Immature natural killer cell (primary cell): ENCODE data around the gene BICD2. TPM values are rescaled to one million over a fixed set of nuclear protein-coding genes. Genes with fewer than 3 reads are reported as not detected.

ENCODE experiments used
- DNase-seq, 3 donors: peaks; one replicate each; pipeline ENCODE4 v3.0.0; 2022; ENCODE audit warnings: mixed read lengths in 1 of 3
- H3K27ac Mint-ChIP-seq, 6 donors: one replicate each; pipeline ENCODE4 v1.8.0; 2020; ENCODE audit warnings: mixed read lengths in 6 of 6, mild to moderate bottlenecking in 5 of 6, inconsistent platforms in 4 of 6, moderate library complexity in 3 of 6
- H3K27me3 Mint-ChIP-seq, 3 donors: one replicate each; pipeline ENCODE4 v1.8.0; 2020 to 2021; ENCODE audit warnings: low read depth in 3 of 3, mild to moderate bottlenecking in 3 of 3, mixed read lengths in 3 of 3, moderate library complexity in 3 of 3, inconsistent platforms in 1 of 3
- H3K36me3 Mint-ChIP-seq, 3 donors: one replicate each; pipeline ENCODE4 v1.8.0; 2020; ENCODE audit warnings: mixed read lengths in 3 of 3, inconsistent platforms in 2 of 3, mild to moderate bottlenecking in 2 of 3
- H3K4me1 Mint-ChIP-seq, 2 donors: one replicate each; pipeline ENCODE4 v1.8.0; 2020; ENCODE audit warnings: inconsistent platforms in 2 of 2, mild to moderate bottlenecking in 2 of 2, mixed read lengths in 2 of 2, moderate library complexity in 1 of 2
- H3K4me3 Mint-ChIP-seq, 5 donors: one replicate each; pipeline ENCODE4 v1.8.0; 2020; ENCODE audit warnings: mild to moderate bottlenecking in 5 of 5, mixed read lengths in 5 of 5, inconsistent platforms in 3 of 5, moderate library complexity in 3 of 5
- H3K9me3 Mint-ChIP-seq, 6 donors: one replicate each; pipeline ENCODE4 v1.8.0; 2020; ENCODE audit warnings: mild to moderate bottlenecking in 6 of 6, mixed read lengths in 6 of 6, inconsistent platforms in 4 of 6, moderate library complexity in 3 of 6
- polyA plus RNA-seq, 3 donors: library from polyadenylated mRNA; unstranded; fragments of 300-500 nt; fragmentation: Illumina TruSeq; gene quantifications; one replicate each; pipeline ENCODE4 v1.2.3, GENCODE V29; 2021

The BICD2 gene
- polyA plus RNA-seq, 3 donors from 2014 or later = 5.8 to 26.8 (median 8.0) TPM

DNA sequence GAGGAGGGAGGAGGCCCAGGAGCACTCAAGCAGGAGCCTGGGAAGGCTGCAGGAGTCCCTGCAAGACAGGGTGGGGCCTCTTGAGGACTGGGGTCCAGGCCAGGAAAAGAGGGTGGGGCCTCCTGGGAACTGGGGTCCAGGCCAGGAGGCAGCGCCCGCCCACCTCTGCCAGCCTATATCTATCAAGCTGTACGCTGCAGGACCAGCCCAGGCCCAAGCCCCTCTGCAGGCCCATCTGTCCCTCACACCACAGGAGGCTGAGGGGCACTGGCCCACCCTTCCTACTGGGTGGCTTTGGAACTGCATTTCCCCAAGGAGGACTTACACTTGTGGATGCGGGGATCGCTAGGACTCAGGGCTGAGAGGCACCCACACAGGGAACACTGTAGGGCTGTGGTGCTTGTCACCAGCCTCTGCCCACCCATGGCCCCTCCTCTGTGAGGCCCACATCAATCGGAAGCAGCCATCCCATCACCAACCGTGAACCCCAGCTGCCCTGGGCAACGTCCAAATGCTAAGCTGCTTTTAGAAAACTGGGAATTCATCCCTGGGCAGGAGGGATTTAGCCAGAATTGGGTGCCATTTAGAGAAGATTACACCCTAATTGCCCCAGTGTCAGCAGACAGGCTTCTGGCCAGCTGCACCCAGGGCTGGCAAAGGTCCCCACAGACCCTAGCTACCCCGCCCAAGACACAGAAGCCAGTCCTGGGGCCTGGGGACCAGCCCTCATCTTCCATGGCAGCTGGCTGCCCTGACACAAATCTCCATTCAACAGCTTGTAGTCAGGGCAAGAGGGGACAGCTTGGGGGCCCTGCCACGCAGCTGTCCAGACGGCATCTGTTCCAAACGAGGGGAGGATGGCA lies 15.3 kb downstream of the BICD2 start:
- Mint-ChIP-seq H3K9me3 (no peaks in the 10 kb centered on the region), H3K27me3 (peaks cover 0 to 2% (median 0%) of the 10 kb centered on the region in 3 donors), H3K27ac (peak overlapping the region in 2 of 6 donors; percentile 7 to 50), H3K4me3 (no peak overlapping the region), H3K36me3 (peaks cover 0 to 4% (median 0%) of the 10 kb centered on the region in 3 donors), H3K4me1 (peaks cover 72 to 85% of the 10 kb centered on the region in 2 donors)
- no peak for DNase-seq

DNA sequence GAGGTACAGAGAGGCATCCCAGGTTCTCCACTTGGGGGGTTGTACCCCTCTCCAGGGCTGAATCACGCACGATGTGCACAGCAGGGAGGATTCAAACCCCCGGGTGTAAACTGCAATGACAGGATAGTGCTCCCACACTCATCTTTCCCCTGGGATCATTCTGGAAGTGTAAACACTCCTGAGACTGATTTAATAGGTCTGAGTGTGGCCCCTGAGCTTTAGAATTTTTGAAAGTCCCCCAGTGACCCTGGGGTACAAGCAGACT lies 16.5 kb downstream of the BICD2 start:
- no peak for DNase-seq
- Mint-ChIP-seq H3K9me3 (no peaks in the 10 kb centered on the region), H3K4me1 (peaks cover 75 to 91% of the 10 kb centered on the region in 2 donors), H3K4me3 (no peak overlapping the region), H3K27me3 (peaks cover 0 to 2% (median 0%) of the 10 kb centered on the region in 3 donors), H3K27ac (peak overlapping the region in 2 of 6 donors; percentile 40 to 50), H3K36me3 (peaks cover 0 to 4% (median 0%) of the 10 kb centered on the region in 3 donors)

DNA sequence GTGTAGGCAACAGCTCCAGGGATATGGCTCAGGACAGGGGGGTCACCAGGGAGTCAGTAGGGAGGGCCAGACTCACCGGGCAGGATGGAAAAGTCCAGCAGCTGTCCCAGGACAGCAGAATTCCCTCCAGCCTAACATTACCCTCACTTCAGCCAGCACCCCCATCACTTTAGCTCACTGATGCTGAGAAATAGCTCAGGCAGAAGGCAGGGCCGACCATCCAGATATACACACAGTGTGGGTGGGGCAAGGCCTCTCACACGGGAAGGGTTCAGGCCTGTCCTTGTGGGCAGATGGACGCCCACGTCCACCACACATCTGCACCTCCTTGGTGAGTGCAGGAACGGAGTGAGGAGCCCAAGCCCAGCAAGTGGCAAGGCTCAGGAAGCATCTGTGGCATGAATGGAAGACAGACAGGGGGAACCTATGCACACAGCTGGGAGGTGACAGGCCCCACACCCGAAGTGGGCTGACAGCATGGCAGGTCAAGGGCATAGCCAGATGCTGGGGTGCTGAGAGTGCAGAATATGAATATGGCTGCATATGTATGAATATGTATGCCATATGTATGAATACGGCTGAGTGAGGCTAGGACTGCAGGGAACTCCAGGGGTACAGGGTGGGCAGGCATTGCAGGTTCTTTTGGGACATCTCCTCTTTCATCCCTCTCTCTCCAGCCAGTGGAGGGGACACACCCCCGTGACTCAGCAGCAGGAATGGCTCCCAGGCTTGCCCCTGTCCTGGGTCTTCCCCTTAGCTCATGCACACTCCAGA lies 17.0 kb downstream of the BICD2 start:
- Mint-ChIP-seq H3K4me3 (peak overlapping the region in 1 of 5 donors; percentile 23), H3K36me3 (no peaks in the 10 kb centered on the region), H3K27me3 (peaks cover 0 to 2% (median 0%) of the 10 kb centered on the region in 3 donors), H3K4me1 (peaks cover 75 to 89% of the 10 kb centered on the region in 2 donors), H3K27ac (peak overlapping the region in 2 of 6 donors; percentile 43 to 50), H3K9me3 (no peaks in the 10 kb centered on the region)
- DNase-seq = no peak

DNA sequence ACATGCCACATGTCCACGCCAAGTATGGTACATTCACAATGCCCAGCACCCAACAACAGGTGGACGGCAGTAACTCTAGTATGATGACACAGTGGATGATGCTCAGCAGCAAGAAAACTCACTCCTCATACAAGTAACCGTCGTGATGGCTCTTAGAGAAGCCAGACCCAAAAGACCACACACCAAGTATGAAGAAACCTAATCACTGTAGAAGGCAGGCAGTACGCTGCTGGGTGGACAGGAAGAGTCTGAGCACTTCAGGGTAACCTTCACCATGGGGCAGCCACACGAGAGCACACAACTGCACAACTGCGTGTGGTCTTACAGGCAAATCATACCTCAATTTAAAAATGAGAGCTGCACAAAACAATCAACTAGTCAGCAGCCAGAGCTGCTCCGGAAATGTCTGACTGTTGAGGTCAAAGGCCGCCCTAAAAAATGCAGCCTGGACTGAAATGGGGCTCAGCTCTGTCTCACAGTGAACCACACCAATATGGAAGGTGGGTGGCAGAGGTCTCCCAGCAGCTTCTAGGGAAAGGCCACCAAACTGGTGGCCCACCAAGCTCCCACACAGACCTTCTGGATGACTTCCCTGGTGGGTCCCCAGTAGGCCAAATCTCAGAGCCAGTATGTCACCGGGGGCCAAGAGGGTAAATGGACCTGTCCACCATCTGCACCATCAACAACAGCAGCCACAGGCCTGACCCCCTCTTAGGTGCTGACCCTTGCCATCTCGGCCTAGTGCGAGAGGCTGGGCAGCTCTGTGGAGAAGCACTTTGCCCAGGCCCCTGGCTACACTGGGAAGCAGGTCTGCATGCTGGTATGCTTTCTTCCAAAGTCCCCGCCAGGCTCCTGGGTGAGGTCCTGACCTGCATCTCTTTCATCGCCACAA lies 17.8 kb downstream of the BICD2 start:
- Mint-ChIP-seq H3K27me3 (peaks cover 0 to 2% (median 0%) of the 10 kb centered on the region in 3 donors), H3K4me3 (no peak overlapping the region), H3K27ac (peak overlapping the region in 3 of 6 donors; percentile 50 to 79 (median 66)), H3K4me1 (peaks cover 69 to 86% of the 10 kb centered on the region in 2 donors), H3K36me3 (no peaks in the 10 kb centered on the region), H3K9me3 (no peaks in the 10 kb centered on the region)
- no peak for DNase-seq

DNA sequence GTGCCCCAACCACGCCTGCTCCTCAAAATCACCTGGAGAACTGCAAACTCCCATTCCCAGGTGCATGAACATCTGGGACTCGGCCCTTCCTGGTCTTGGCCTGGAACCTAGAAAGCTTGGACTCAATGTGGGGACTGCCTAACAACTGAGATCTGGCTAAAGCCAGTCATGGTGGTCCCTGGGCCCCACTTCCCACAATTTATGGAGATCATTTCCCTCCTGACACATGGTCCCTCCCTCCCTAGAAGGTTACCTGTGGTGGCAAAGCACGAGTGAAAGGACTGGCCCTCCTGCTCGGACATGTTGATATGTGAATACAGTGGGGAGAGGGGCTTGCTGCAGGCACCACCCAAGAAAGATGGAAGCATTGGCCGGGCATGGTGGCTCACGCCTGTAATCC lies 18.8 kb downstream of the BICD2 start:
- H3K36me3 Mint-ChIP-seq = no peaks in the 10 kb centered on the region
- H3K4me3 Mint-ChIP-seq = no peak overlapping the region
- no peaks in the 10 kb centered on the region for H3K9me3 Mint-ChIP-seq
- peaks cover 0 to 2% (median 0%) of the 10 kb centered on the region in 3 donors for H3K27me3 Mint-ChIP-seq
- peaks cover 71 to 86% of the 10 kb centered on the region in 2 donors for H3K4me1 Mint-ChIP-seq
- H3K27ac Mint-ChIP-seq = peak overlapping the region in 1 of 6 donors; percentile 7
- no peak for DNase-seq

GRCh38 chr9:92745331-92745730 lies 19.3 kb downstream of the BICD2 start:
- Mint-ChIP-seq H3K36me3 (no peaks in the 10 kb centered on the region), H3K27me3 (peaks cover 0 to 2% (median 0%) of the 10 kb centered on the region in 3 donors), H3K9me3 (no peaks in the 10 kb centered on the region), H3K4me3 (no peak overlapping the region), H3K27ac (peak overlapping the region in 2 of 6 donors; percentile 4 to 14), H3K4me1 (peaks cover 73 to 86% of the 10 kb centered on the region in 2 donors)
- DNase-seq = no peak

GRCh38 chr9:92740969-92741368 lies 23.7 kb downstream of the BICD2 start:
- peak overlapping the region in 1 of 5 donors; percentile 33 for H3K4me3 Mint-ChIP-seq
- peak overlapping the region in 3 of 6 donors; percentile 9 to 78 (median 60) for H3K27ac Mint-ChIP-seq
- H3K4me1 Mint-ChIP-seq = peaks cover 83 to 89% of the 10 kb centered on the region in 2 donors
- no peak for DNase-seq
- peaks cover 0 to 1% (median 0%) of the 10 kb centered on the region in 3 donors for H3K27me3 Mint-ChIP-seq
- no peaks in the 10 kb centered on the region for H3K36me3 Mint-ChIP-seq
- no peaks in the 10 kb centered on the region for H3K9me3 Mint-ChIP-seq

DNA sequence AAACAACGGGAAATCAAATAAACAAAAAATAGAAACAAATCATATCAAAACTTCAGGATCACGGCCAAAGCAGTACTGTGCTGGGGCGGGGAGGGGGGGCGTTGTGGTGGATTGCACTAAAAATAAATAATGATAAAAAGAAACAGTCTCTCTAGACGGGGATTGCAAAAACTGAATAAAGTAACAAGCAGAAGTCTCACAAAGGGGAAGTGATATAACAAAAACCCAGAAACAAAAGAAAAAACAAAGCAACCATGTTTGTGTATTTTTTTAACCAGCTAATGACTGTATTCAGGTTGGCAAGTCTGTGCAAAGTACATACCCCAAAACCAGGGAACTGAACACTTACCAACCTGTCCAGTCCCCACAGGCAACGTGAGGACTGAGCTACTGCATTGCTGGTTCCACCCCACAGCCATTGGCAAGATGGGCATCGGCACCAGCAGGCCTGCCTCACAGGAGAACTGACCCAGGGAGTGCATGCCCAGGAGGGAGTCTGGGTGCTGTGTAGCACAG lies 24.1 kb downstream of the BICD2 start:
- no peak for DNase-seq
- peaks cover 0 to 1% (median 0%) of the 10 kb centered on the region in 3 donors for H3K27me3 Mint-ChIP-seq

DNA sequence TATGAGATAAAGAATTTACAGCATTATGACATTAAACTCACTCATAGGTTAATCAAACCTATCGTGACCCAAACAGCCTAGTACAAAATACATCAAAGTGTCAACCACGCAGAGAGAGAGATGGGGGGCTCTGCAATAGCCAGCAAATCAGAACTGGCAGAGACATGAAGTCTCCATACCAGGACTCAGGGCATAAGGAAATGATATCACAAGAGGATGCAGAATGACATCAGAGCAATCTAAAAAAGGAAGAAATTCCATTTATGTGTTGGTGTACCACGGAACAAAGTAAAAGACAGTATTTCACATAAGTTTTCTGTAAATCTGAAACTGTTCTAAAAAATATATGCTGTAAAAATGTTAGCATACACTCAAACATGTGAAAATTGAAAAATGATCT lies 24.6 kb downstream of the BICD2 start:
- no peaks in the 10 kb centered on the region for H3K9me3 Mint-ChIP-seq
- H3K4me1 Mint-ChIP-seq = peaks cover 85 to 89% of the 10 kb centered on the region in 2 donors
- no peak for DNase-seq
- H3K36me3 Mint-ChIP-seq = no peaks in the 10 kb centered on the region
- peak overlapping the region in 4 of 5 donors; percentile 2 to 57 (median 39) for H3K4me3 Mint-ChIP-seq
- H3K27ac Mint-ChIP-seq = peak overlapping the region; percentile 4 to 82 (median 56)
- H3K27me3 Mint-ChIP-seq = peaks cover 0 to 1% (median 0%) of the 10 kb centered on the region in 3 donors

More for the DNA sequence above, 24.1 kb downstream of the BICD2 start:
- Mint-ChIP-seq H3K36me3 (no peaks in the 10 kb centered on the region), H3K27ac (peak overlapping the region; percentile 30 to 82 (median 56)), H3K9me3 (no peaks in the 10 kb centered on the region), H3K4me1 (peaks cover 85 to 89% of the 10 kb centered on the region in 2 donors), H3K4me3 (peak overlapping the region in 4 of 5 donors; percentile 2 to 57 (median 39))

DNA sequence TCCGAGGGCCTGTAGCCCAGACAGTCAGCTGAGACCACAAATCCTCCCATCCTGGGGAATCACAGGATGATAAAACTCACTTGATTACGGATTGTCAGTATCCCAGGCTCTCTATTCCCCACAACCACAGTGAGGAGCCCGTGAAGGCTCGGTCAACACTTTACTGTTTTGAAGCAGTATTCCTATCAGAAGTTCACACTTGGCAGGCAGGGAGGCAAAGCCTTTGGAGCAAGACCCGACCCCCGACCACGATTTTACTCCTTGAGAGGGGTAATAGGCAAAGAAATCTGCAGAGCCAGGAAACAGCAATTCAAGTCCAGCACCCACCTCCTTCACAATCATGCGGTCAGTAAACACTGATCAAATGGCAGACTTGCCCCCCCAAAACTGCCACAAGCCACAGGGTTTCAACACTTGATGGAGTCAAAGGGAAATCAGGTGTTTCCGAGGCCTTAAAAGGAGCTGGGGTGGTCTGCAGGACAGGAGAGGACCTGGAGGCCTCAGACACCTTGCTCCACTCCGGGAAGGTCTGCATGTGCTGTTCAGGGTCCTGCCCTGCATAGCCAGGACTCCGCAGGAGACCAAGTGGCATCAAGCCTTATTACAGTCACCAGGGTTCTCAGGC lies 25.2 kb downstream of the BICD2 start:
- no peaks in the 10 kb centered on the region for H3K9me3 Mint-ChIP-seq
- peaks cover 84 to 86% of the 10 kb centered on the region in 2 donors for H3K4me1 Mint-ChIP-seq
- peaks cover 0 to 1% (median 0%) of the 10 kb centered on the region in 3 donors for H3K27me3 Mint-ChIP-seq
- H3K27ac Mint-ChIP-seq = peak overlapping the region in 5 of 6 donors; percentile 28 to 78 (median 52)
- no peak for DNase-seq
- no peaks in the 10 kb centered on the region for H3K36me3 Mint-ChIP-seq
- H3K4me3 Mint-ChIP-seq = peak overlapping the region in 1 of 5 donors; percentile 57

GRCh38 chr9:92738661-92739081 lies 26.0 kb downstream of the BICD2 start:
- no peak for DNase-seq
- Mint-ChIP-seq H3K4me3 (peak overlapping the region in 1 of 5 donors; percentile 17), H3K27me3 (peaks cover 0 to 1% (median 0%) of the 10 kb centered on the region in 3 donors), H3K9me3 (no peaks in the 10 kb centered on the region), H3K36me3 (no peaks in the 10 kb centered on the region), H3K27ac (peak overlapping the region in 3 of 6 donors; percentile 20 to 78 (median 31)), H3K4me1 (peaks cover 79% of the 10 kb centered on the region in 2 donors)

GRCh38 chr9:92737611-92738299 lies 26.9 kb downstream of the BICD2 start:
- Mint-ChIP-seq H3K4me1 (peaks cover 73 to 77% of the 10 kb centered on the region in 2 donors), H3K27me3 (peaks cover 0 to 1% (median 0%) of the 10 kb centered on the region in 3 donors)

More at GRCh38 chr9:92737611-92738299, 26.9 kb downstream of the BICD2 start:
- H3K36me3 Mint-ChIP-seq = no peaks in the 10 kb centered on the region
- peak overlapping the region in 2 of 5 donors; percentile 7 to 52 for H3K4me3 Mint-ChIP-seq
- peak overlapping the region in 4 of 6 donors; percentile 41 to 85 (median 81) for H3K27ac Mint-ChIP-seq
- H3K9me3 Mint-ChIP-seq = no peaks in the 10 kb centered on the region
- DNase-seq = no peak
